AG08396 (cell line): Measurements from ENCODE around the gene ST6GAL1.
"Not testable (repeated sequence)": the region's sequence is repeated elsewhere in the genome, so short reads cannot be mapped to it uniquely, and the experiment has no call there.

Experiments used
- DNase-seq: peaks from one replicate; pipeline ENCODE4 v3.0.0; 2012; ENCODE audit warnings: low spot score, mixed read lengths

ST6GAL1 gene

GRCh38 chr3:186930143-186930640 lies at the start of gene ST6GAL1:
Gene ST6GAL1, plus strand, starts transcription at chr3:186930526. Its CDS starts 112,178 bp downstream, at chr3:187042704.
- DNase-seq: peak; percentile 55

- DNase-seq: no peak
Observed at GRCh38 chr3:186882150-186882524, 48.2 kb upstream of the ST6GAL1 start.

GRCh38 chr3:186882881-186883685 lies 47.2 kb upstream of the ST6GAL1 start:
- peak; percentile 43 for DNase-seq

- DNase-seq: no peak
Observed at GRCh38 chr3:186883686-186884058, 46.7 kb upstream of the ST6GAL1 start.

- not testable (repeated sequence) for DNase-seq
Observed at GRCh38 chr3:186884868-186885267, 45.5 kb upstream of the ST6GAL1 start.

- no peak for DNase-seq
Observed at GRCh38 chr3:186886202-186886981, 43.9 kb upstream of the ST6GAL1 start.

GRCh38 chr3:186887507-186887938 lies 42.8 kb upstream of the ST6GAL1 start:
- not testable (repeated sequence) for DNase-seq

- no peak for DNase-seq
Observed at GRCh38 chr3:186888569-186888968, 41.8 kb upstream of the ST6GAL1 start.

GRCh38 chr3:186889698-186890097 lies 40.6 kb upstream of the ST6GAL1 start:
- not testable (repeated sequence) for DNase-seq

- no peak for DNase-seq
Observed at GRCh38 chr3:186890911-186891310, 39.4 kb upstream of the ST6GAL1 start.

GRCh38 chr3:186893071-186893470 lies 37.3 kb upstream of the ST6GAL1 start:
- not testable (repeated sequence) for DNase-seq

GRCh38 chr3:186895406-186895805 lies 34.9 kb upstream of the ST6GAL1 start:
- no peak for DNase-seq

GRCh38 chr3:186896006-186896405 lies 34.3 kb upstream of the ST6GAL1 start:
- no peak for DNase-seq

GRCh38 chr3:186896875-186897274 lies 33.5 kb upstream of the ST6GAL1 start:
- DNase-seq: no peak

GRCh38 chr3:186901135-186901734 lies 29.1 kb upstream of the ST6GAL1 start:
- no peak for DNase-seq

- DNase-seq: no peak
Observed at GRCh38 chr3:186902154-186902553, 28.2 kb upstream of the ST6GAL1 start.

- no peak for DNase-seq
Observed at GRCh38 chr3:186902713-186903112, 27.6 kb upstream of the ST6GAL1 start.

GRCh38 chr3:186903676-186904075 lies 26.6 kb upstream of the ST6GAL1 start:
- not testable (repeated sequence) for DNase-seq

- not testable (repeated sequence) for DNase-seq
Observed at GRCh38 chr3:186907075-186907474, 23.3 kb upstream of the ST6GAL1 start.

GRCh38 chr3:186909078-186909853 lies 21.1 kb upstream of the ST6GAL1 start:
- no peak for DNase-seq
